ENCODE results near the gene TMEM238L. TPM values are rescaled to one million over a fixed set of nuclear protein-coding genes. Genes with fewer than 3 reads are reported as not detected.

The TMEM238L gene
- total RNA-seq, 2 experiments from 2014 or later = not detected

GRCh38 chr17:10756185-10756584, 47.7 kb downstream of the TMEM238L start:
- ChIA-PET CTCF (no interaction called here), POLR2A (no interaction called here)
- intact Hi-C loops (cut with micrococcal nuclease) = no loop called here
- H3K27me3 Mint-ChIP-seq = no peaks in the 10 kb centered on the region
- no peak overlapping the region for H3K4me3 Mint-ChIP-seq
- no peak overlapping the region for H3K27ac Mint-ChIP-seq
- DNase-seq = no peak
- ATAC-seq = no peak
- no peaks in the 10 kb centered on the region for H3K9me3 Mint-ChIP-seq
- H3K36me3 Mint-ChIP-seq (ENCODE audit: low read depth) = no peaks in the 10 kb centered on the region
- TF ChIP-seq, protein P1, sequence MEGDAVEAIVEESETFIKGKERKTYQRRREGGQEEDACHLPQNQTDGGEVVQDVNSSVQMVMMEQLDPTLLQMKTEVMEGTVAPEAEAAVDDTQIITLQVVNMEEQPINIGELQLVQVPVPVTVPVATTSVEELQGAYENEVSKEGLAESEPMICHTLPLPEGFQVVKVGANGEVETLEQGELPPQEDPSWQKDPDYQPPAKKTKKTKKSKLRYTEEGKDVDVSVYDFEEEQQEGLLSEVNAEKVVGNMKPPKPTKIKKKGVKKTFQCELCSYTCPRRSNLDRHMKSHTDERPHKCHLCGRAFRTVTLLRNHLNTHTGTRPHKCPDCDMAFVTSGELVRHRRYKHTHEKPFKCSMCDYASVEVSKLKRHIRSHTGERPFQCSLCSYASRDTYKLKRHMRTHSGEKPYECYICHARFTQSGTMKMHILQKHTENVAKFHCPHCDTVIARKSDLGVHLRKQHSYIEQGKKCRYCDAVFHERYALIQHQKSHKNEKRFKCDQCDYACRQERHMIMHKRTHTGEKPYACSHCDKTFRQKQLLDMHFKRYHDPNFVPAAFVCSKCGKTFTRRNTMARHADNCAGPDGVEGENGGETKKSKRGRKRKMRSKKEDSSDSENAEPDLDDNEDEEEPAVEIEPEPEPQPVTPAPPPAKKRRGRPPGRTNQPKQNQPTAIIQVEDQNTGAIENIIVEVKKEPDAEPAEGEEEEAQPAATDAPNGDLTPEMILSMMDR (IDR thresholded peaks at IDR 0.05) = no peak
- H3K4me1 Mint-ChIP-seq (ENCODE audit: low read depth) = no peaks in the 10 kb centered on the region

- intact Hi-C loops (cut with micrococcal nuclease) = no loop called here
- TF ChIP-seq, protein P1 (IDR thresholded peaks at IDR 0.05) = no peak
- POLR2A ChIA-PET = no interaction called here
Measured at GRCh38 chr17:10755592-10756127, 48.2 kb downstream of the TMEM238L start.

DNA sequence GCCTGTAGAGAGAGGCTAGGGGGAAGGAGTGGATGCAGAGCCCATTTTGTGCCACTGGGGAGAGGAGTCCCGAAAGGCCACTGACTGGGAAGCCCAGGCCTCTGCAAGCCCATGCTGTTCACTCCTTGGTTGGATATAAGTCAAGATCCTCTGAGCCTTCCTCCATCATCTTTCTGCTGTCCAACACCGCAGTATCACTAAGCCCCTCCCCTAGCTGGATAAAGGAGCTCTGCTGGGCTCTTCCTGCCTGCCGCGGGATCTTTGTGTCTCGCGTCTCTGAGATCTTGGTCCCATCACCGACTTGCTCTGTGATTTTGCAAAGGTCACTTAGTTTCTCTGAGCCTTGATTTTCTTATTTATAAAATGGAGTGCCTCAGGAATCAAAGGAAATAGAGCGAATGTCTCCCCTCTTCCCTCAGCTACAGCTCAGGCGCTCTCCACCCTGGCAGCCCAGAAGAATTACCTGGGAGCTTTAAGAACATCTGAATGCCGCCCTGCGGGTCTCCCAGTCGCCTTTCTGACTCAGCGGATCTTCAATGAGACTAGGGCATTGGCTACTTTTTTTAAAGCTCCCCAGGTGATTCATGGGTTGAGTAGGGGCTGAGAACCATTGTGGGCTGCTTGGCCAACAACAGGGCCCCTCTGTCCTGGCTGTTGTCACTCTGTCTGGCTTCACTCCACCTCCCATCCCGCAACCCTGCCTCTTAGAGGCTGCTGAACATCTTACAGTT, 48.9 kb downstream of the TMEM238L start:
- Mint-ChIP-seq H3K27ac (no peak overlapping the region), H3K36me3 (ENCODE audit: low read depth) (no peaks in the 10 kb centered on the region), H3K27me3 (no peaks in the 10 kb centered on the region), H3K4me3 (no peak overlapping the region), H3K9me3 (no peaks in the 10 kb centered on the region), H3K4me1 (ENCODE audit: low read depth) (no peaks in the 10 kb centered on the region)
- intact Hi-C loops (cut with micrococcal nuclease) = no loop called here
- no peak for DNase-seq
- TF ChIP-seq, protein P1 (IDR thresholded peaks at IDR 0.05) = no peak
- ATAC-seq = no peak
- ChIA-PET CTCF (interaction anchor here (0.8 to 1.2 kb wide), 4 partner anchors 17 to 93 kb away, joined by 3 to 4 read pairs (median 4); no protein-coding TSS in a partner anchor), POLR2A (no interaction called here)

More at GRCh38 chr17:10755592-10756127, 48.2 kb downstream of the TMEM238L start:
- ATAC-seq = no peak
- Mint-ChIP-seq H3K4me1 (ENCODE audit: low read depth) (no peaks in the 10 kb centered on the region), H3K9me3 (no peaks in the 10 kb centered on the region), H3K36me3 (ENCODE audit: low read depth) (no peaks in the 10 kb centered on the region), H3K27me3 (no peaks in the 10 kb centered on the region), H3K27ac (no peak overlapping the region), H3K4me3 (no peak overlapping the region)
- CTCF ChIA-PET = interaction anchor here (0.8 to 1.0 kb wide), 2 partner anchors 17 to 89 kb away, joined by 4 read pairs; no protein-coding TSS in a partner anchor
- DNase-seq = no peak

DNA sequence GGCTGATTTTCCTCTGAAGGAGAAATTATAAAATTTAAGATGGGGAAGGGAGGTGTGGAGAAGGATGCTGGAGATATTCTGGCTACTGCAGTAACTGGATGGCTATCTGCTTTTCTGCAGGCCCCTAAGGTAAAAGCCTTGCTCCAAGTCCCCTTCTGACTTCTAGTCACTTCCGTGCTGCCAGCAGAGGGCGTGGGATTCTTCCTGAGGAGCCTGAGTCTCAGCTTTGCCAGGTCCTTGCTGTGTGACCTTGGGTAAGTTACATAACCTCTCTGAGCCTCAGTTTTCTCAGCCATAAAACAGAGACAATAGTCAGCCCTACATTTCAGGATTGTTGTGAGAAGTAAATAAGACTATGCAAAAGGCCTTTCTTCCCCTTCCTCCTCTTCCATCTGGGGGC, 49.8 kb downstream of the TMEM238L start:
- H3K4me3 Mint-ChIP-seq = no peak overlapping the region
- H3K4me1 Mint-ChIP-seq (ENCODE audit: low read depth) = no peaks in the 10 kb centered on the region
- TF ChIP-seq, protein P1 (IDR thresholded peaks at IDR 0.05) = peak; percentile 17
- H3K9me3 Mint-ChIP-seq = no peaks in the 10 kb centered on the region
- no peaks in the 10 kb centered on the region for H3K36me3 Mint-ChIP-seq (ENCODE audit: low read depth)
- no peak overlapping the region for H3K27ac Mint-ChIP-seq
- CTCF ChIA-PET = interaction anchor here (1.0 to 1.2 kb wide), 2 partner anchors 91 to 94 kb away, joined by 3 read pairs; no protein-coding TSS in a partner anchor
- H3K27me3 Mint-ChIP-seq = no peaks in the 10 kb centered on the region
- POLR2A ChIA-PET = no interaction called here
- no peak for ATAC-seq
- intact Hi-C loops (cut with micrococcal nuclease) = no loop called here
- peak; percentile 54 for DNase-seq

DNA sequence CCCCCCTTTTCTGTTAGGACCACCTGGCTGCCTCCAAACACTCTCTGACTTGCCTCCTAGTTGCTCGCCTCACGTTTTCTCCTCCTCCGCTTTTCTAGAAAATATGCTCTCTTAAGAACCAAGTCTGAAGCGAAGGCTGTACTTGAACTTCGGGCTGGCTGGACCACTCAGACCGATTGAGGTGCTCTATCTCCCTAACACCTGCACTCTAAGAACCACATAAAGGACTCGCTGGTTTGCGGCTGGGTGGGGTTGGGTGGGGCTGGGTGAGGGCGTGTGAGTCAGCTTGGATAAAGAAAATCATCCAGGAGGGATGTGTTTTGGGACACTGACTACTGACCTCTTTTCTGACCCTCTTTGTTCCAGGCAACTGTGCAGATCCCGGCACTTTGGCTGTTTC, 51.2 kb downstream of the TMEM238L start:
- no peaks in the 10 kb centered on the region for H3K36me3 Mint-ChIP-seq (ENCODE audit: low read depth)
- CTCF ChIA-PET = no interaction called here
- intact Hi-C loops (cut with micrococcal nuclease) = no loop called here

More for the DNA sequence above, 51.2 kb downstream of the TMEM238L start:
- ATAC-seq (no peak), DNase-seq (no peak)
- no peak overlapping the region for H3K4me3 Mint-ChIP-seq
- POLR2A ChIA-PET = no interaction called here
- no peak overlapping the region for H3K27ac Mint-ChIP-seq
- no peaks in the 10 kb centered on the region for H3K27me3 Mint-ChIP-seq
- H3K4me1 Mint-ChIP-seq (ENCODE audit: low read depth) = no peaks in the 10 kb centered on the region
- TF ChIP-seq, protein P1 (IDR thresholded peaks at IDR 0.05) = no peak
- no peaks in the 10 kb centered on the region for H3K9me3 Mint-ChIP-seq

Data from activated CD8-positive, alpha-beta T cell treated with anti-CD3 and anti-CD28 coated beads for 36 hours (primary cell).